GM12878 (cell line): ENCODE measurements around the gene USP54. TPM values are rescaled to one million over a fixed set of nuclear protein-coding genes. Genes with fewer than 3 reads are reported as not detected.
"Not testable (repeated sequence)": the region's sequence is repeated elsewhere in the genome, so short reads cannot be mapped to it uniquely, and the experiment has no call there.

Experiments
- ATAC-seq: fragments of 200-7000 bp; cut with Tn5 transposase; 3 replicates; pipeline ENCODE4 v1.9.1; 2020; ENCODE audit warnings: mild to moderate bottlenecking, moderate library complexity
- BruUV-seq: library from RNA; stranded (reverse); fragments of 400-500 nt; replicated peaks from 2 replicates; lab custom pipeline; 2021; lab: Mats Ljungman, UMichigan
- CTCF ChIA-PET: fragments of 300-600 bp; sonication (Branson Sonifier 250); formaldehyde crosslinking; extraction: SDS; loops from one replicate; lab custom pipeline; 2021; ENCODE audit warnings: inconsistent platforms; lab: Yijun Ruan, JAX
- POLR2A ChIA-PET: fragments of 350-600 bp; formaldehyde crosslinking; extraction: SDS; loops from one replicate; lab custom pipeline; 2021; ENCODE audit warnings: inconsistent platforms; lab: Charles Lee
- RAD21 ChIA-PET: fragments of 300-600 bp; sonication (Branson Sonifier 250); formaldehyde crosslinking; loops from one replicate; lab custom pipeline; 2023; ENCODE audit warnings: antibody characterized with exemption; ENCODE audit not compliant: unreplicated experiment; lab: Charles Lee
- SMC1A ChIA-PET: fragments of 300-600 bp; sonication (Branson Sonifier 250); formaldehyde crosslinking; loops from one replicate; lab custom pipeline; 2023; ENCODE audit not compliant: unreplicated experiment, uncharacterized antibody; lab: Charles Lee
- DNase-seq: peaks from one replicate; pipeline ENCODE4 v3.0.0-alpha.2; 2011; ENCODE audit warnings: low read depth, low spot score
- FAIRE-seq: peaks from 3 replicates; lab custom pipeline; 2011; peaks lifted over from hg19 to GRCh38; lab: Jason Lieb, UNC
- H2AFZ ChIP-seq: 2 replicates; pipeline ENCODE4 v1.6.0; 2011; ENCODE audit warnings: low read depth, low read length, control low read depth; ENCODE audit not compliant: control insufficient read depth
- H3K27ac ChIP-seq: 2 replicates; pipeline ENCODE4 v1.5.1; 2011; ENCODE audit warnings: control low read depth; ENCODE audit not compliant: control insufficient read depth, insufficient read depth
- H3K27me3 ChIP-seq, 2 experiments: replicated peaks in 1 of 2; 2 replicates each; pipeline versions ENCODE4 v1.6.0 to v1.6.1; 2011; ENCODE audit warnings: low read length in 1 of 2; ENCODE audit not compliant: control insufficient read depth in 2 of 2, insufficient read depth in 2 of 2
- H3K36me3 ChIP-seq, 2 experiments: 2 replicates each; pipeline ENCODE4 v1.5.1; 2011; ENCODE audit warnings: low read length in 1 of 2; ENCODE audit not compliant: control insufficient read depth in 2 of 2, insufficient read depth in 2 of 2
- H3K4me1 ChIP-seq: 2 replicates; pipeline ENCODE4 v1.6.1; 2011; ENCODE audit warnings: mild to moderate bottlenecking, low read length, moderate library complexity, mixed read lengths; ENCODE audit not compliant: control insufficient read depth, insufficient read depth
- H3K4me2 ChIP-seq: 2 replicates; pipeline ENCODE4 v1.6.0; 2011; ENCODE audit warnings: control low read depth; ENCODE audit not compliant: control insufficient read depth, insufficient read depth
- H3K4me3 ChIP-seq: fragments of 200-600 bp; sonication (generic); 2 replicates; pipeline ENCODE4 v1.5.1; 2016
- H3K79me2 ChIP-seq: 2 replicates; pipeline ENCODE4 v1.6.0; 2011; ENCODE audit warnings: low read length; ENCODE audit not compliant: control insufficient read depth, insufficient read depth
- H3K9ac ChIP-seq: 2 replicates; pipeline ENCODE4 v1.8.0; 2011; ENCODE audit warnings: low read length, control low read depth, mixed read lengths; ENCODE audit not compliant: control insufficient read depth, insufficient read depth
- H3K9me3 ChIP-seq: replicated peaks from 3 replicates; pipeline ENCODE4 v1.5.1; 2011; ENCODE audit warnings: mild to moderate bottlenecking, low read length; ENCODE audit not compliant: control insufficient read depth, insufficient read depth
- H4K20me1 ChIP-seq: 2 replicates; pipeline ENCODE4 v1.6.0; 2011; ENCODE audit not compliant: control insufficient read depth, insufficient read depth
- BRCA1 ChIP-seq: IDR thresholded peaks from 2 replicates; pipeline ENCODE4 v1.6.1; 2011; ENCODE audit warnings: low read depth, low read length, improper control_type of control experiment
- DPF2 ChIP-seq: fragments of 450-650 bp; IDR thresholded peaks from 2 replicates; pipeline ENCODE4 v1.6.1; 2017; ENCODE audit warnings: mild to moderate bottlenecking
- POLR2A ChIP-seq: IDR thresholded peaks from 2 replicates; pipeline ENCODE4 v1.6.1; 2011; ENCODE audit warnings: low read depth, mild to moderate bottlenecking, low read length
- RCOR1 ChIP-seq: conservative IDR thresholded peaks from 2 replicates; pipeline ENCODE4 v1.6.1; 2012; ENCODE audit warnings: low read depth, low read length, improper control_type of control experiment
- SP1 ChIP-seq: IDR thresholded peaks from one replicate; pipeline ENCODE4 v1.6.1; 2011; ENCODE audit warnings: low read depth, low read length
- STAT1 ChIP-seq: fragments of 450-650 bp; conservative IDR thresholded peaks from 2 replicates; pipeline ENCODE4 v1.6.1; 2014; ENCODE audit warnings: antibody characterized with exemption, mild to moderate bottlenecking
- TCF12 ChIP-seq: IDR thresholded peaks from 2 replicates; pipeline ENCODE4 v1.6.1; 2011; ENCODE audit warnings: low read depth, mild to moderate bottlenecking, low read length
- WGBS: methylation state at CpG from one replicate; pipeline ENCODE4 v1.1.6; 2016; ENCODE audit warnings: low lambda C conversion rate; ENCODE audit not compliant: insufficient replicate concordance, insufficient coverage; ENCODE audit errors: missing lambda C conversion rate; 5-methylcytosine and 5-hydroxymethylcytosine counted together
- in situ Hi-C: fragments of 300-500 bp; cut with MboI; formaldehyde crosslinking; loops from 9 replicates; pipeline ENCODE4 v1.14.3; 2018; ENCODE audit warnings: mixed read lengths
- intact Hi-C: fragments of 100-400 bp; cut with micrococcal nuclease; formaldehyde crosslinking; loops from one replicate; pipeline ENCODE4 v1.14.2; 2022; ENCODE audit not compliant: unreplicated experiment
- polyA plus RNA-seq, 11 experiments: library from polyadenylated mRNA; depleted of rRNA in 4 of 11; unstranded in 6 of 11; stranded (reverse) in 5 of 11; fragments of >200 nt; fragmentation: Nextera tagmentation in 4 of 11; fragmentation: Illumina TruSeq in 1 of 11; extraction: Ambion mirVana in 4 of 11; extraction: Trizol in 1 of 11; gene quantifications; 1 replicate in 1 of 11; 2 replicates in 10 of 11; pipeline versions ENCODE4 v1.2.1 to v1.2.3, GENCODE V29; 2011 to 2016; ENCODE audit warnings: inconsistent platforms in 2 of 11, missing spikeins in 2 of 11, low read depth in 1 of 11
- total RNA-seq, 4 experiments: library from RNA; depleted of rRNA in 3 of 4; stranded (reverse); fragments of >200 nt in 3 of 4; fragmentation: Illumina TruSeq in 1 of 4; extraction: Trizol in 1 of 4; gene quantifications; 2 replicates each; pipeline versions ENCODE4 v1.2.1 to v1.2.3, GENCODE V29; 2013 to 2021
- TF ChIP-seq, protein P1 (sequence below): IDR thresholded peaks from 2 replicates; pipeline ENCODE4 v1.6.1; 2012; ENCODE audit warnings: improper control_type of control experiment, low read depth, low read length; ENCODE audit not compliant: insufficient replicate concordance
- TF ChIP-seq, protein P2 (sequence below): IDR thresholded peaks from 2 replicates; pipeline ENCODE4 v1.6.1; 2011; ENCODE audit warnings: low read depth, low read length, improper control_type of control experiment, borderline replicate concordance
- TF ChIP-seq, protein P3 (sequence below): fragments of 450-650 bp; IDR thresholded peaks from 2 replicates; pipeline ENCODE4 v1.6.1; 2017; ENCODE audit warnings: borderline replicate concordance

Gene USP54
- total and polyA plus RNA-seq, 10 of the 15 experiments (the other 5 are each of a cell fraction or from before 2014, with no cell fraction given): 0.93 to 10.5 (median 5.5) TPM

DNA sequence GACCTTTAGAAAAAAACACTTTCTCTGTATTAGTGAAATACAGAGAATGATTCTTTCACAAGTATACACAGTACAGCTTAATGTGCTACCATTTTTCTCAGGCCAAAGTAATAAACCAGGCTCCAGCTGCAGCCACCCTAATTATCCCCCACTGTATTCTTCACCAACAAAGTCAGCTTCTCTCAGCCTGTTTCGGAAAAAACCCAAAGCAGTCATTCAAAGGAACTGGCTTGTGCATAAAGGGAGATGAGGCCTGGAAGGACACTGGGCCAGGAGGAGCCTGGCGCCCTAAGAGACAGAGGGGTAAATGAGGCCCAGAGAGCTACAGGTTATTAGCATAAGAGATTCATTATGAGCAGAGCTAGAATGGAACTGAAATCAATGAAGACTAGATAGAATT lies 9.2 kb downstream of the USP54 start (continued):
- TF ChIP-seq, protein P1, sequence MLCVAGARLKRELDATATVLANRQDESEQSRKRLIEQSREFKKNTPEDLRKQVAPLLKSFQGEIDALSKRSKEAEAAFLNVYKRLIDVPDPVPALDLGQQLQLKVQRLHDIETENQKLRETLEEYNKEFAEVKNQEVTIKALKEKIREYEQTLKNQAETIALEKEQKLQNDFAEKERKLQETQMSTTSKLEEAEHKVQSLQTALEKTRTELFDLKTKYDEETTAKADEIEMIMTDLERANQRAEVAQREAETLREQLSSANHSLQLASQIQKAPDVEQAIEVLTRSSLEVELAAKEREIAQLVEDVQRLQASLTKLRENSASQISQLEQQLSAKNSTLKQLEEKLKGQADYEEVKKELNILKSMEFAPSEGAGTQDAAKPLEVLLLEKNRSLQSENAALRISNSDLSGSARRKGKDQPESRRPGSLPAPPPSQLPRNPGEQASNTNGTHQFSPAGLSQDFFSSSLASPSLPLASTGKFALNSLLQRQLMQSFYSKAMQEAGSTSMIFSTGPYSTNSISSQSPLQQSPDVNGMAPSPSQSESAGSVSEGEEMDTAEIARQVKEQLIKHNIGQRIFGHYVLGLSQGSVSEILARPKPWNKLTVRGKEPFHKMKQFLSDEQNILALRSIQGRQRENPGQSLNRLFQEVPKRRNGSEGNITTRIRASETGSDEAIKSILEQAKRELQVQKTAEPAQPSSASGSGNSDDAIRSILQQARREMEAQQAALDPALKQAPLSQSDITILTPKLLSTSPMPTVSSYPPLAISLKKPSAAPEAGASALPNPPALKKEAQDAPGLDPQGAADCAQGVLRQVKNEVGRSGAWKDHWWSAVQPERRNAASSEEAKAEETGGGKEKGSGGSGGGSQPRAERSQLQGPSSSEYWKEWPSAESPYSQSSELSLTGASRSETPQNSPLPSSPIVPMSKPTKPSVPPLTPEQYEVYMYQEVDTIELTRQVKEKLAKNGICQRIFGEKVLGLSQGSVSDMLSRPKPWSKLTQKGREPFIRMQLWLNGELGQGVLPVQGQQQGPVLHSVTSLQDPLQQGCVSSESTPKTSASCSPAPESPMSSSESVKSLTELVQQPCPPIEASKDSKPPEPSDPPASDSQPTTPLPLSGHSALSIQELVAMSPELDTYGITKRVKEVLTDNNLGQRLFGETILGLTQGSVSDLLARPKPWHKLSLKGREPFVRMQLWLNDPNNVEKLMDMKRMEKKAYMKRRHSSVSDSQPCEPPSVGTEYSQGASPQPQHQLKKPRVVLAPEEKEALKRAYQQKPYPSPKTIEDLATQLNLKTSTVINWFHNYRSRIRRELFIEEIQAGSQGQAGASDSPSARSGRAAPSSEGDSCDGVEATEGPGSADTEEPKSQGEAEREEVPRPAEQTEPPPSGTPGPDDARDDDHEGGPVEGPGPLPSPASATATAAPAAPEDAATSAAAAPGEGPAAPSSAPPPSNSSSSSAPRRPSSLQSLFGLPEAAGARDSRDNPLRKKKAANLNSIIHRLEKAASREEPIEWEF: no peak
- TF ChIP-seq, protein P2, sequence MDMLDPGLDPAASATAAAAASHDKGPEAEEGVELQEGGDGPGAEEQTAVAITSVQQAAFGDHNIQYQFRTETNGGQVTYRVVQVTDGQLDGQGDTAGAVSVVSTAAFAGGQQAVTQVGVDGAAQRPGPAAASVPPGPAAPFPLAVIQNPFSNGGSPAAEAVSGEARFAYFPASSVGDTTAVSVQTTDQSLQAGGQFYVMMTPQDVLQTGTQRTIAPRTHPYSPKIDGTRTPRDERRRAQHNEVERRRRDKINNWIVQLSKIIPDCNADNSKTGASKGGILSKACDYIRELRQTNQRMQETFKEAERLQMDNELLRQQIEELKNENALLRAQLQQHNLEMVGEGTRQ: no peak
- no peak for TF ChIP-seq STAT1
- no peak for TF ChIP-seq BRCA1
- TF ChIP-seq RCOR1: no peak
- TF ChIP-seq SP1: no peak
- TF ChIP-seq TCF12: no peak
- TF ChIP-seq POLR2A: no peak
- TF ChIP-seq, protein P3, sequence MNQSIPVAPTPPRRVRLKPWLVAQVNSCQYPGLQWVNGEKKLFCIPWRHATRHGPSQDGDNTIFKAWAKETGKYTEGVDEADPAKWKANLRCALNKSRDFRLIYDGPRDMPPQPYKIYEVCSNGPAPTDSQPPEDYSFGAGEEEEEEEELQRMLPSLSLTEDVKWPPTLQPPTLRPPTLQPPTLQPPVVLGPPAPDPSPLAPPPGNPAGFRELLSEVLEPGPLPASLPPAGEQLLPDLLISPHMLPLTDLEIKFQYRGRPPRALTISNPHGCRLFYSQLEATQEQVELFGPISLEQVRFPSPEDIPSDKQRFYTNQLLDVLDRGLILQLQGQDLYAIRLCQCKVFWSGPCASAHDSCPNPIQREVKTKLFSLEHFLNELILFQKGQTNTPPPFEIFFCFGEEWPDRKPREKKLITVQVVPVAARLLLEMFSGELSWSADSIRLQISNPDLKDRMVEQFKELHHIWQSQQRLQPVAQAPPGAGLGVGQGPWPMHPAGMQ: no peak
- no peak for TF ChIP-seq DPF2

DNA sequence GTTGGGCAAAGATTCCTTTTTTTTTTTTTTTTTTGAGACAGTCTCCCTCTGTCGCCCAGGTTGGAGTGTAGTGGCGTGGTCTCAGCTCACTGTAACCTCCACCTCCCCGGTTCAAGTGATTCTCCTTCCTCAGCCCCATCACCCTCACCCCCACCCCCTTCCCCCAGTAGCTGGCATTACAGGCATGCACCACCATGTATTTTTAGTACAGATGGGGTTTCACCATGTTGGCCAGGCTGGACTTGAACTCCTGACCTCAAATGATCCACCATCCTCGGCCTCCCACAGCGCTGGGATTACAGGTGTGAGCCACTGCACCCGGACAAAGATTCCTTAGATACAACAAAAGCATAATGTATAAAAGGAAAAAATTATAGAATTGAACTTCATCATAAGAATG lies 12.2 kb downstream of the USP54 start:
- POLR2A ChIA-PET, H2AFZ ChIP-seq, CTCF ChIA-PET: not testable (repeated sequence)

More for the DNA sequence above, 12.2 kb downstream of the USP54 start:
- H3K9ac ChIP-seq, H3K79me2 ChIP-seq, ATAC-seq, H3K36me3 ChIP-seq, H3K4me1 ChIP-seq, H3K27me3 ChIP-seq, DNase-seq, H3K4me2 ChIP-seq, BruUV-seq, H3K9me3 ChIP-seq, H4K20me1 ChIP-seq, in situ Hi-C loops, H3K4me3 ChIP-seq, FAIRE-seq, intact Hi-C loops, H3K27ac ChIP-seq: not testable (repeated sequence)
- ChIA-PET RAD21 (interaction anchor here (0.6 kb wide), 1 partner anchor 62 kb away, joined by 3 read pairs; the partner anchor contains the start of gene MYOZ1), SMC1A (interaction anchor here (0.6 kb wide), 1 partner anchor 303 kb away, joined by 3 read pairs; no protein-coding TSS in a partner anchor)
- WGBS: 96% methylated on average over 5 of the region's 6 CpGs
